HG03135 (cell line): ENCODE measurements around the gene TPM2.

Experiments
- ATAC-seq: cut with Tn5 transposase; IDR thresholded peaks from one replicate; pipeline ENCODE4 v1.9.1; 2021; ENCODE audit warnings: mild to moderate bottlenecking, moderate library complexity; ENCODE audit not compliant: unreplicated experiment

TPM2 gene

DNA sequence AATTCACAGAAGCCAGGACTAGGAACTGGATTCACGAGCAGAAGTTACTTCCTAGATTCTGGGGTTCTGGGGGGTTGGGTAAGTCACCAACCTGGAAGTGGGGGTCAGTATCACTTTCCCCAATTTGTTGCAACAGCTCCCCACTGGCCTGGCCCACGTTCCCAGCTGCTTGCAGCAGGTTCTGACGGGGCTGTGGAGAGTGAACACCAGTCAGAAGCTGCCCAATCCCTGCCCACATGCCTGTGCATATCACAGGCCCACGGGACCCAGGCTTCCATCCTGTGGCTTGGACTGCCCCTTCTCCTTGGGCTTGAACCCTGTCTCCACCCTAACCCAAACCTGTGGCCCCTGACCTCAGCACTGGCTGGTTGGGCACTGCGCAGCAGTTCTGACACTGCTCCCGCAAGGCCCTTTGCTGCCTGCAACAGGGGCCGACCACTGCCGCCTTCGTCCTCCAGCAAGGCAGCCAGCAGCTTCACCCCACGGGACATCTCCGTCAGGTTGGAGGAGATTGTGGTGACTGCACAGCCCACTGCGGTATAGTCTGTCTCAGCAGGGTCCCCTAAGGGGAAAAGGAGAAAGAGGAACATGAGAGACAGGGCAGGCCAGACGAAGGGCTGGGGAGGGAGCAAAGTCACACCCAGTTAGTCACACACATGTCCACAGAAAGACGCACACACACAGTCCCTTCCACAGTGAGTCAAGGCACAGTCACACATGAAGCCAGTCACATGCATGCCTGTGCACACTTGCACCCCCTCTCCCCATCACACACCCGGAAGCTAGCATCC, 29.2 kb upstream of the TPM2 start:
- ATAC-seq: no peak

DNA sequence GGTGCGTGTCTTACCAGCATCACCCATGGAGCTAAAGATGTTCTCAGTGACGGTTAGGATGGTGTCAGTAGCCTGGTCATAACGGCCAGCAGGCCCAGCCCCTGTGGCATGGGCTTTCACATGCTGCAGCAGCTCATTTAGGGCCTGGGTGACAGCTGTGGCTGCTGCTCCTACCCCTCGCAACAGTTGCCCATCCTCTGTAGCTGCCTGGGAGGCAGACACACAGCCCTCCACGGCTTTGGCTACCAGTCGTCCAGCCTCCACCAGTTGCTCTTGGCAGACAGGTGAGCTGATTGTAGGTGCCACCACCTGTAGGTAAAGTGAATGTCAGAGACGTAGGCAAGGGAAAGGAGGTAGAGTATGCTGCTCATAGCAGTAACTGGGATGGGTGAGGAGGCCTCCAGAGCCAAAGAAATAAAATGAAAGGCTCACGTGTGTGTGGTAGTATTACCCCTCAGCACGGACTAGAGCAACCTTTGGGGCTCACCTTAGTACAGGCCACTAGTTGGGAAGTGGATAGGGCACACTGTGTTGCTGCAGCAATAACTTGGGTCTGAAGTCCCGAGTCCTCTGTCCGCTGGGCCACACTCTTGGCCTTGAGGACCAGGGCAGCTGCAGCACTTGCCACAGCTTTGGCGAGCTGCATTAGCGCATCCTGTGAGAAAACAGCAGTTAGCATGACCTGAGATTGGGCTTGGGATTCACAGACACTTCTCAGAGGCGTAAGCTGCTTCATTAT, 27.6 kb upstream of the TPM2 start:
- no peak for ATAC-seq

DNA sequence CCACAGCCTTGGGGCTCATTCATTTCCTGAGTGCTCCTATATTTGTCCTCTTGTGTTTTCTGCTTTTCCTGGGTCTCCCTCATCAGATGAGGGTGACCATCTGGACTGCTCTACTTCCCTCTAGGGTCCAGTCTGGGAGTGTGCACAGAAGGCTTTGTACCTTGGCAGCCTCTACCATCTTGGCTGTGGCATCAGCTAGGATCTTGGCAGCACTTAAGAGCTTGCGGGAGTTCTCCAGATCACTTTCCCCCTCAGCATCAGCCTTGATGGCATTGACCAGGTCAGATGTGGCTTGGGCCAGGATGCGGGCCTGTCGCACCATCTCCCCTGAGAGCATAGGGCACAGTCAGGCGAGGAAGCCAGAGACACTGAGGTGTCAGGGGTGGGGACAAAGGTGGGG, 26.5 kb upstream of the TPM2 start:
- no peak for ATAC-seq

DNA sequence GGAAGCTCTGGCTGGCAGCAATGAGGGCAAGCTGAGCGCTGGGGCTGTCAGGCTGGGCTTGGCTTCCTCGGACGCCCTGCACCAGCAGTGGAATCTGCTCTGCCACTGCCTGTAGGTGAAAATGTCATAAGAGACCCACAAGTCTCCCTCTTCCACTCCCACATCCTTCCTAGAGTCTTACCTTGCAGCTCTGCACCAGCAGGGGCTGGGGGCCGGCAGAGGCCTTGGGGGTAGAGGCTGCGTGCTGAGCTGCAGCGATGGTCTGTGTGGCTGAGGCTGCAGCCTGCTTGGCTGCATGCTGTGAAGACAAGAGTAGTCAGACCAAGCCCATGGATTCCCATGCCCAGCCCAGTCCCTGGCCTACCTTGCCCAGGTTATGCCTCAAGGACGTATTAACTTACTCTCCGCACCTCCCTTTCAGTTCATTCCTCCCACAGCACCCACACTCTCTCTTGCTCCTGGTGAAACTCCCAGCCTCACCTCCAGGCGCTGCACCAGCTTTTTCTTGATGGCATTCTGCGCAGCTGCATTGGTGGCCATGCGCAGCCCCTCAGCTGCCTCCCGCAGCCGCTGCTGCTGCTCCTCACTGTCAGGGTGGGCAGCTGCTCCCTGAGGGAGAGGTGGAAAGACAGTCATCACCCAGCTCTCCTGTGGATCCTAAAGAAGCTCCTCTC, 25.0 kb upstream of the TPM2 start:
- ATAC-seq: no peak

DNA sequence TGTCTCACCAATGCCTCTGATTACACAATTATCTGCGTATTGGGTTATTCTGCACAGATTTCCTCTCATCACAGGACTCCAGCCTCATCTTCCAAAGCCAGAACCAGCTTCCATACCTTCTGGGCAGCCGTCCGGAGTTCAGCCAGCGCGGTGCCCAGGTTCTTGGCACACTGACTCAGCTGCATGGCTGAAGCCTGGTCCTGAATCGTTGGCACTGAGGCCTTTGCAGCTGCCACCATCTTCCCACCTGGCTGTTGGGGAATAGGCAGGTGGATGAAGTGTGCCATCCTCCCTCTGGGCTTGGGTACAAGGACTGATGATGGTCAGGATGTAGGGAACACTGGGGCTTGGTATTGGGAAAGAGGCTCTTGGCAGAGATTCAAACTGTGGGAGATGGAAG, 24.4 kb upstream of the TPM2 start:
- no peak for ATAC-seq

DNA sequence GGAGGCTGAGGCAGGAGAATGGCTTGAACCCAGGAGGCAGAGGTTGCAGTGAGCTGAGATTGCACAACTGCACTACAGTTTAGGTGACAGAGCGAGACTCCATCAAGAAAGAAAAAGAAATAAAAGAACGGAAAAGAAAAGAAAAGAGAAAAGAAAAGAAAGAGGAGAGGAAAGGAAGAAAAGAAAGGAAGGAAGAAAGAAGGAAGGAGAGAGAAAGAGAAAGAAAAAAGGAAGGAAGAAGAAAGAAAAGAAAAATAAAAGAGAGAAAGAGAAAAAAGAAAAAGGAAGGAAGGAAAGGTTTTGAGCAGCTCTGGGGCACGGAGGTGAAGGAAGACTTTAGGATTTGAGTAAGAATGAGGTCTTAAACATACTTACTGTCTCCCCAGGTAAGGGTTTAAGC, 23.9 kb upstream of the TPM2 start:
- ATAC-seq: no peak

DNA sequence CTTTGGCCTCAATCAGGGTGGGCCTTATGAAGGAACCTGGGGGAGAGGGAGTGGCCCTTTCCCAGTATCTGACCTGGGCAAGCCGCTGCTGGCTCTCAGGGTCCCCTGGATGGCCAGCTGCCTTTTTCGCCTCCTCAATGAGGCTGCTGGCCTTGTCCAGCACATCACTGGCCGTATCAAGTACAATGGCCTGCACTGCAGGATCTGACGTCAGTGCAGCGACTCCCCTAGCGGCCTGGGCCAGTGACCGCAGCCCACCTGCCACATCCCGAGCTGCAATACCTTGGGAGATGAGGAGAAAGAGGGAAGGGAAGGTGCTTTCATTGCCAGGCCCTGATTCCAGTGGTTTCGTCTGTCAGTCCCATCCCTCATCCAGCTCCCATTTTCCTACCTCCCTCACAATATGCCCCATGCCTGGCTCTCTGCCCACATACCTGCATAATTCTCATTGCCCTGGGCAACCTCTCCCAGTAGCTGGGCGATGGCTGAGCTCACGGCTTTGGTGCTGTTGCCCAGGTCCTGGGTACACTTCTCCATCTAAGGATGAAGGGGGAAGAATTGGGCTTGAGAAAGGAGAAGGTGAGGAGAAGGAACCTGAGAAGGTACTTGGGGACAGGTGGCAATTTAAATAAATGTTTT, 23.2 kb upstream of the TPM2 start:
- no peak for ATAC-seq

DNA sequence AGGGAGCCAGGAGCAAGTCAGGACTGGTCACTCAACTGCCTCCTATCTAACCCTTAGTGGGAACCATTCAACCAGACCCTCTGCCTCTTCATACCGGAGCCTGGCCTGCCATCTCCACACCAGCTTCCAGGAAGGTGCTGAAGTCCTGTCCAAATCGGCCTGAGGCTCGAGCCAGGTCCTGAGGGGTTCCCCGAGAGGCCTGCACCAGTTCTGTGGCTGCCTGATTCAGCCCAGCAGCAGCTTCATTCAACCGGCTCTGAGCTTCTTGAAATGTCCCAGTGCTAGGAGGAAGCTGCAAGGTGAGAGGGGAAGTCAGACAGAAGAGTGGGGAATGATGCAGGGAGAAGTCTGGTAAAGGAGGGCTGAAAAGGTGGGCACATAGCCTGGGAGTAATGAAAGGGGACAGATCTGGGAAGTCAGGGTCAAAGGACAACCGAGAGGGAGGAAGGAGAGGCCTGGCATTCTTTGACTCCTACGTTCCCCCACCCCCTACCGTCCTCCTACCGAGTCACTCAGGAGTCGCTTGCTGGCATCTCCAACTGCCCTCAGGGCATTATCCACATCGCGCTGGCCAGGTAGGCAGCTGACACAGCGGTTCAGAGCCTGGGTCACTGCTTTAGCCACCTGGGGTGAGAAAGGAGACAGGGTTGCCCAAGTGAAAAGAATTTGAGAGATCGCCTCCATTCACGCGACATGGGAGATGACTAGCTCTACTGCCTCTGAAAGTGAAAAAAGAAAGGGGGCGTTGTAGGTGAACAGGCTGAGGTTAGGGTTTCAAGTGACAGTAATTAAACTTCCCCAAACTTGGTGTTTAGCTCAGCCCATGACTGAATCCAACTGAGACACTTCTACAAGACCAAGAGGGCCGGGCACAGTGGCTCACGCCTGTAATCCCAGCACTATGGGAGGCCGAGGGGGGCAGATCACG, 22.0 kb upstream of the TPM2 start:
- ATAC-seq: no peak

DNA sequence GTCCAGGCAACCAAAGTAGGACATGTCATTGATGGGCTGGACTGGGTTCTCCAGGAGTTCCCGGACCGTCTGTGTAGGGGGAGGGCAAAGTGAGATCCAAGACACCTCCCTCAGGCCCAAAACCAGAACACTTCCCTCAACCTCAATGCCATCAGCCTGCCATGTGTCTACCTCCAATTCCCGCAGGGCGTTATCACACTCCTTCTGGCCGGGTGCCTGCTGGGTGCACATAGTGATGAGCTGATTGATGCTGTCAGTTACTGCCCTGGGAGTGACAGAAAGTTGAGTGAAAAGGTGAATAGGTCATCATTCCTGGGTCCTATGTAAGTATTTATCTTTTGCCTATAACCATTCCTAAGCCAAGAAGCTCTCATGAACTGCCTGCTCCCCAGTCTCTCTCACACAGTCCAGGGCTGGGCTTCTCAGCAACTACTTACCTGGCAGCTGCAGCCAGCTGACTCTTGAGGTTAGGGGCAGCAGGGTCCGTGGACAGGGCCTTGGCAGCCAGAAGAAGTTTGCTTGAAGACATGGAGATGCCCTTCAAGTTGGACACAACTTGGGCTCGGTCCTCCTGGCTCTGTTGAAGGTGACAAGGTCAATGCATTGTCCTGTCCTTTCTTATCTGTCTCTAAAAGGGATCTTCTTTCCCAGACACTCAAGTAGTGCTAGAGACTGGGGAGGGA, 21.2 kb upstream of the TPM2 start:
- no peak for ATAC-seq

DNA sequence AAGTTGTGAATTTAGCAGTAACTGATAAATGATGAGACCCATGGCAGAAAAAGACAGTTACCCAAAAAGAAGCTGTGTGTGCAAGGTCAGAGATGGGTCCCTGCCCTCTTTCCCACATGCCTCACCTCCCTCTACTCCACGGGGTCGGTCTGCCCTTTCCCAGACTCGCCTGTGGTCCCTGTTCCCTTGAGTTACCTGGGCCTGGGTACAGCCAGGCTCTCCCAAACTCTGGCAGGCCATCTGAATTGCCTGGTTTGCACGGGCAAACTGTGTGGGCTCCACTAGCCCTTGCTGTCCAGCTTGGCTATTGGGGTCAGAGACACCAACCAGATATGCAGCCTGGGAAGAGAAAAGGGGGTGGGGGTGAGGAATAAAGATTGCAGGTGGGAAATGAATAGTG, 18.4 kb upstream of the TPM2 start:
- no peak for ATAC-seq

DNA sequence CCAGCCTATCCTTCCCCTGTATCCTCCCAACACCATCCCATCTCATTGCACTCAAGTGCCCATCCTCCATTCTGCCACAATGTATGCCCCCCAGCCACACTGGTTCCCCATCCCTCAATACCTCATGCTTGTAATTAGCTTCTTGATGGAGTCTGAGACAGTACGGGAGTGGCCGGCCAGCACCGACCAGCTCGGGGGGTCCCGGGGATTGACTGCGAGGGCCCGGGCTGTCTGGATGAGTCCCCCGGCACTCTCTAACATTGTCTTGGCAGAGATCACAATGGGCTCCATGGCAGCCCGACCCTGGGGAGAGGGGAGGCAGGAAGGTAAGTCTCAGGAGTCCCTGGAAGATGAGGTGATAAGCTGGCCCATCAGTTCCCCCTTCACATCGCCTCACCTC, 17.2 kb upstream of the TPM2 start:
- ATAC-seq: no peak

DNA sequence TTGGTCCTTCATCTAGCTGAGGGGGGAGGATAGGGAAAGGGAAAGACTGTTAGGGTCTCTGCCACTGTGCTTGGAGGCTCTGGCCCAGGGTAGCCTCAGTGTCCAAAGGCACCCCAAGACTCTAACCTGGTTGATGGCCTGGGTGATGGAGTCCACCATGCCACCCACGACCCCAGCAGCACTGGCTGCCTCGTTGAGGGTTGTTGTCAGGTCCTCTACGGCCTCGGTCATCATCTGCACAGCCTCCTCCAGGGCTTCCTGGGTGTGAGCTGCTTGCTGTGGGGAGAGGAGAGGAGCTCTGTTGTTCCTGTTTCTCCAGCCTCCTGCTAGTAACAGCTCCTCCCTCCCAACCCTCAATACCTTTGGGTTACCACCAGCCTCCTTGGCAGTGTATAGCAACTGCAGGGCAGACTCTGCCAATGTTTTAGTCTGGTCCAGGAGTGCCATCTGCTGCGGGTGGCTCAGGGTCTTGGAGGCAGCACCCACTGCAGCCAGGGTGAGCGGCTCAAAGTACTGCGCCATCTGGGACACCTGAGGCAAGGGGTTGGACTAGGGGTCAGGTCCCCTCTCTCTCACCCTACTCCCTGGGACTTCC, 16.2 kb upstream of the TPM2 start:
- ATAC-seq: no peak

DNA sequence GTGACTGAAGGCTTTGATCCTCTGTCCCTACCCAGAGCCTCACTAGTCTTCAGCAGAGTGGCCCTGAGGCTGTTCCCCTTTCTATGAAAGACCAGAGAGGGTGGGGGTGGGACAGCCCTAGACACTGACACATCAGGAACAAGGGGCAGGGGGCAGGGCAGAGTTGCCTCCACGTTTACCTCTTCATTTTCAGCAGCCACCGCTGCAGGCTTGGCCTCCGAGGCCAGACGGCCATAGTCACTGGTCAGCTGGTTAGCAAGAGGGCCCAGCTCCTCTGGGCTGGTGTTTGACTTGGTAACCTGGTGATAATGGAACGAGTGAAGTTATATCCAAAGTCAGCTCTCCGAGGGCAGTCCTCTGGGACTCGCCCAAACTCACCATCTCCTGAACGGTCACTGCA, 15.6 kb upstream of the TPM2 start:
- ATAC-seq: no peak

DNA sequence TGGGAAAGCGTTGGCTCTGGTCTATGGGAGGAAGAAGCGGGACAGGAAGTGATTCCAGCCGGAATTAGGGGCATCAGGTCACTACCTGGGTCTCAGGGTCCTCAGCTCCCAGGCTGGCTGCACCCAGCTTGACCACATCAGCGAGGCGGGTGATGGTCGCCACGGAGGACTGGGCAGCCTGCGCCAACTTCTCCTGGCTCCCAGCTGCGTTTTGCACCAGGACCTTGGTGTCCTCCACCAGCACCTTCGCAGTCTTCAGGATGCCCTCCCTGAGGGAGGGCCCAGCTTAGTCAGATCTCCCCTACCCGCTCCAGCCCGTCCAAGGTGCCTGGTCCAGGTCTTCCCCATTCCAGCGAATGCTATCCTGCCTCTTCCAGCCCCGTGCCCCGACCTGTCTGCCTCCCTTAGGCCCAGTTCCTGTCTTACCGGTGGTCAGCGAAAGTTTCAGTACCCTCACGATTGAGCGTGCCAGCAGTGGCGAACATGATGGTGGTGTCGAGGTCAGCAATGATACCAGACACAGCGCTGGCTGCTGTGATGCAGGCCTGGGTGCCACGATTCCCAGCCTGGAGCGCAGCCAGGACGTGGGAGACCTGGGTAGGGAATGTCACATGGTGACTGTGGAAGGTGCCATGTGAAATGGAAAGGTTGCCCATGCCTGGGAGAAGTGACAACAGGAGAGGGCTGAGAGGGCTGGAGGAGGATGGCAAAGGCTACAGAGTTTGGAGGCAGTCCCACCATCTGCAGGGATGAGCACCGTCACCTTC, 14.4 kb upstream of the TPM2 start:
- no peak for ATAC-seq

DNA sequence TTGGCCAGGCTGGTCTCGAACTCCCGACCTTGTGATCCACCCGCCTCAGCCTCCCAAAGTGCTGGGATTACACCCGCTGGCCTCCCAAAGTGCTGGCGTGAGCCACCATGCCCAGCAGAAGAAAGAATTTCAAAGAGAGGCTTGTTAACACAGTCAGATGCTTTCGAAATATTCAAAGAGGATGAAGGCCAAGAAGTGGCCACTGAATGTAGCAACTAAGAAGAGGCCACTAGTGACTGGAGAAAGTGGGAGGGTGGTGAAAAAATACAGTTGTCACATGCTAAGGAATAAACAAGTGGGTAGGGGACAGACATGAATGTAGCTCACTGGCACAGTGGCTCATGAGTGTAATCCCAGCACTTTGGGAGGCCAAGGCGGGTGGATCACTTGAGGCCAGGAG, 13.0 kb upstream of the TPM2 start:
- ATAC-seq: no peak

DNA sequence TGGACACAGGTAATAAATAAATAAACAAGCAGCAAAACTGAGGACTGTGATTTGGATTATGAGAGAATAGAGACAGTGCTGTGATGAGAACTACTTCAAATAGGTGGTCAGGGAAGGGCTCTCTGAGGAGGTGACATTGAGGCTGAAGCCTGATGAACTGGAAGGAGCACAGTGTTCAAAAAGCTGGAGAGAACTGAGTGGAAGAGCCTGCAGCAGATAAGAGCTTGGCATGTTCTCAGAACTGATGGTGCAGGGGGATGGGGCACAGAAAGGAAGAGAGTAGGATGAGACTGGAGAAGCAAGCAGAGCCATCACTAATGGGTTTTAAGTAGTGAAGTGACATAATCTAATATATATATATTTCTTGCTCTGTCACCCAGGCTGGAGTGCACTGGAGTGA, 11.2 kb upstream of the TPM2 start:
- no peak for ATAC-seq

DNA sequence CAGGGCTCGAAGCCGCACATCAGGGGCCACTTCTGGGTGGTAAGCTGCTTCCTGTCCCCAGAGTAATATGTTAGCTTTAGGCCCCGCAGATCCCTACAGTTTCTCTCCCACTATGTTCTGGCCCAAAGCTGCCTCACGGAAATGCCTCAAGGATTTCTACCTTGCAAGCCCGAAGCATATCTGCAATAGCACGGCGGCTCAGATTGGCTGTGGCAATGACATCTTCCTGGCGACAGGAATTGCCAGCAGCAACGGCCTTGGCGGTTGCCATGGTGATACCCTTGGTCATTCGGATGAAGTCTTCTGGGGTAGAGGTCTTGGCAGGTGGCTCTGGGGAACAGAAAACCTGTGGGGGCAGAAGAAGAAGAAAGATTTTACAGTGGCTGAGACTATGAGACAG, 10.3 kb upstream of the TPM2 start:
- no peak for ATAC-seq

DNA sequence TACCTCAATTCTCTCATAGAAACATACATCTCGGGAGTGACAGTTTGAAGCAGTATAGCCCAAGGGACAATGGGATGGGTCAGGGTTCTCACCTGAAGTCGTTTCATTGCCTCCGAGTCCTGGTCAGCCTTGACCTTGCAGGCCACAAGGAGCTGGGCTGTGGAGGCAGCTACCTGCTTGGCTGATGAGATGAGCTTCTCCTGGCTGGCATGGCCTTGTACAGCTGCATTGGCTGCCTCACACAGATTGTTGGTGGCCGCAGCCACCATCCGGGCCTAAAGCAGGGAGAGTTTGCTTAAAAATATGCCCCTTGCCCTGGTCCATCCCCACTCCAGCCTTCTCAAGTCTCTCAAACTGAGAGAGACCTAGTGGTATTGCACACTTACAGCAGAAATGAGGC, 8.5 kb upstream of the TPM2 start:
- ATAC-seq: no peak

DNA sequence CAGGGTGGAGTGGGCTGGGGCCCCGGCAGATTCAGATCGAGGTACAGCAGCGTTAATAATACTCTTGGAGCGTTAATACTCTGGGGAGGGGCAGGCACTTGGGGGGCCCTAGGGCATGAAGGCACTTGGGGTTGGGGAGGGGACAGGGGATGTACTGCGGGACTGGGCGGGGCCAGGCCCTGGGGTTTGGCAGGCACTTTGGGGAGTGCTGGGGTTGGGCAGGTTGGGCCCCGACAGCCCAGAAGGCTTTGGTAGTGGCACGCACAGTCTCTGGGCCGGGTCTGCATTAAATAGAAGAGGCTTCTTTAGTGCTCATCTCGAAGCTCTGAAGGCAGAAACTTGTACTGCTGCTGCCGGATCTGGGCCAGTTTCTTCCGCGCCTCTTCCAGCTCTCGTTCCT, 7.8 kb upstream of the TPM2 start:
- ATAC-seq: no peak
